ENCODE data around the gene ARMH3.

Gene ARMH3

GRCh38 chr10:101932183-101932582 is 123.8 kb downstream of the ARMH3 start:
- TF ChIP-seq POLR2A (IDR thresholded peaks at IDR 0.05; ENCODE audit: low read depth, low read length) (no peak), POLR2AphosphoS5 (IDR thresholded peaks at IDR 0.05; ENCODE audit: low read depth, low read length) (no peak), TAF1 (IDR thresholded peaks at IDR 0.05; ENCODE audit: borderline replicate concordance, low read depth, low read length) (no peak)
- FAIRE-seq (peak; percentile 17), DNase-seq (ENCODE audit: insufficient read length) (no peak)

- TF ChIP-seq POLR2A (IDR thresholded peaks at IDR 0.05; ENCODE audit: low read depth, low read length) (no peak), TAF1 (IDR thresholded peaks at IDR 0.05; ENCODE audit: borderline replicate concordance, low read depth, low read length) (no peak), POLR2AphosphoS5 (IDR thresholded peaks at IDR 0.05; ENCODE audit: low read depth, low read length) (no peak)
- FAIRE-seq (no peak), DNase-seq (ENCODE audit: insufficient read length) (no peak)
Observed at GRCh38 chr10:101925027-101925426, 130.9 kb downstream of the ARMH3 start.

- DNase-seq (ENCODE audit: insufficient read length): no peak
- peak; percentile 65 for FAIRE-seq
- TF ChIP-seq TAF1 (IDR thresholded peaks at IDR 0.05; ENCODE audit: borderline replicate concordance, low read depth, low read length): no peak
- no peak for TF ChIP-seq POLR2AphosphoS5 (IDR thresholded peaks at IDR 0.05; ENCODE audit: low read depth, low read length)
- no peak for TF ChIP-seq POLR2A (IDR thresholded peaks at IDR 0.05; ENCODE audit: low read depth, low read length)
Observed at GRCh38 chr10:101923256-101923655, 132.7 kb downstream of the ARMH3 start.

- FAIRE-seq: no peak
Observed at GRCh38 chr10:101922846-101923245, 133.1 kb downstream of the ARMH3 start.

GRCh38 chr10:101920546-101920945 is 135.4 kb downstream of the ARMH3 start:
- peak; percentile 38 for FAIRE-seq
- no peak for TF ChIP-seq TAF1 (IDR thresholded peaks at IDR 0.05; ENCODE audit: borderline replicate concordance, low read depth, low read length)
- no peak for TF ChIP-seq POLR2AphosphoS5 (IDR thresholded peaks at IDR 0.05; ENCODE audit: low read depth, low read length)
- no peak for DNase-seq (ENCODE audit: insufficient read length)

More at GRCh38 chr10:101922846-101923245, 133.1 kb downstream of the ARMH3 start:
- no peak for DNase-seq (ENCODE audit: insufficient read length)
- TF ChIP-seq POLR2A (IDR thresholded peaks at IDR 0.05; ENCODE audit: low read depth, low read length): no peak
- TF ChIP-seq POLR2AphosphoS5 (IDR thresholded peaks at IDR 0.05; ENCODE audit: low read depth, low read length): no peak
- TF ChIP-seq TAF1 (IDR thresholded peaks at IDR 0.05; ENCODE audit: borderline replicate concordance, low read depth, low read length): no peak

GRCh38 chr10:101919026-101919770 is 136.8 kb downstream of the ARMH3 start:
- TF ChIP-seq POLR2A (IDR thresholded peaks at IDR 0.05; ENCODE audit: low read depth, low read length) (no peak), TAF1 (IDR thresholded peaks at IDR 0.05; ENCODE audit: borderline replicate concordance, low read depth, low read length) (no peak)
- FAIRE-seq: no peak
- DNase-seq (ENCODE audit: insufficient read length): no peak

- FAIRE-seq (no peak), DNase-seq (ENCODE audit: insufficient read length) (no peak)
- TF ChIP-seq POLR2A (IDR thresholded peaks at IDR 0.05; ENCODE audit: low read depth, low read length): no peak
- no peak for TF ChIP-seq POLR2AphosphoS5 (IDR thresholded peaks at IDR 0.05; ENCODE audit: low read depth, low read length)
- TF ChIP-seq TAF1 (IDR thresholded peaks at IDR 0.05; ENCODE audit: borderline replicate concordance, low read depth, low read length): no peak
Observed at GRCh38 chr10:101912561-101913179, 143.3 kb downstream of the ARMH3 start.

- DNase-seq (ENCODE audit: insufficient read length): no peak
- no peak for TF ChIP-seq POLR2A (IDR thresholded peaks at IDR 0.05; ENCODE audit: low read depth, low read length)
- TF ChIP-seq TAF1 (IDR thresholded peaks at IDR 0.05; ENCODE audit: borderline replicate concordance, low read depth, low read length): no peak
- no peak for TF ChIP-seq POLR2AphosphoS5 (IDR thresholded peaks at IDR 0.05; ENCODE audit: low read depth, low read length)
- peak; percentile 36 for FAIRE-seq
Observed at GRCh38 chr10:101906586-101907183, 149.3 kb downstream of the ARMH3 start.

GRCh38 chr10:101905251-101905650 is 150.7 kb downstream of the ARMH3 start:
- DNase-seq (ENCODE audit: insufficient read length) (no peak), FAIRE-seq (no peak)
- TF ChIP-seq POLR2AphosphoS5 (IDR thresholded peaks at IDR 0.05; ENCODE audit: low read depth, low read length) (no peak), POLR2A (IDR thresholded peaks at IDR 0.05; ENCODE audit: low read depth, low read length) (no peak), TAF1 (IDR thresholded peaks at IDR 0.05; ENCODE audit: borderline replicate concordance, low read depth, low read length) (no peak)

GRCh38 chr10:101903827-101904550 is 152.0 kb downstream of the ARMH3 start:
- TF ChIP-seq POLR2AphosphoS5 (IDR thresholded peaks at IDR 0.05; ENCODE audit: low read depth, low read length) (peak; percentile 30; the same call in 1 of the 2 replicates), POLR2A (IDR thresholded peaks at IDR 0.05; ENCODE audit: low read depth, low read length) (0 out of 2 replicates have a peak, but pooled peaks have one; percentile 56), TAF1 (IDR thresholded peaks at IDR 0.05; ENCODE audit: borderline replicate concordance, low read depth, low read length) (no peak)

GRCh38 chr10:101902820-101903145 is 153.2 kb downstream of the ARMH3 start:
- DNase-seq (ENCODE audit: insufficient read length) (no peak), FAIRE-seq (peak; percentile 57)
- TF ChIP-seq TAF1 (IDR thresholded peaks at IDR 0.05; ENCODE audit: borderline replicate concordance, low read depth, low read length) (no peak), POLR2AphosphoS5 (IDR thresholded peaks at IDR 0.05; ENCODE audit: low read depth, low read length) (no peak), POLR2A (IDR thresholded peaks at IDR 0.05; ENCODE audit: low read depth, low read length) (no peak)

More at GRCh38 chr10:101903827-101904550, 152.0 kb downstream of the ARMH3 start:
- FAIRE-seq (peak; percentile 95), DNase-seq (ENCODE audit: insufficient read length) (no peak)

Measured in GM12892 (cell line).